HepG2 (cell line): ENCODE results near the gene LRBA.

ENCODE experiments used
- BCLAF1 ChIP-seq: fragments of 450-650 bp; IDR thresholded peaks from 2 replicates; pipeline ENCODE4 v1.6.1; 2017; ENCODE audit warnings: mild to moderate bottlenecking
- CTCF ChIP-seq: sonication (generic); formaldehyde crosslinking; IDR thresholded peaks from 2 replicates; pipeline ENCODE4 v1.5.0; 2020; ENCODE audit warnings: mild to moderate bottlenecking, missing genetic modification reagents, moderate library complexity
- MZF1 ChIP-seq: sonication (generic); formaldehyde crosslinking; IDR thresholded peaks from 2 replicates; pipeline ENCODE4 v1.8.1; 2023; ENCODE audit warnings: mild to moderate bottlenecking, missing genetic modification reagents, borderline replicate concordance
- ZNF124 ChIP-seq: sonication (generic); formaldehyde crosslinking; IDR thresholded peaks from 2 replicates; pipeline ENCODE4 v1.4.0; 2020; ENCODE audit warnings: missing genetic modification reagents
- ZNF503 ChIP-seq: sonication (generic); formaldehyde crosslinking; IDR thresholded peaks from 2 replicates; pipeline ENCODE4 v1.4.0; 2020; ENCODE audit warnings: missing genetic modification reagents

DNA sequence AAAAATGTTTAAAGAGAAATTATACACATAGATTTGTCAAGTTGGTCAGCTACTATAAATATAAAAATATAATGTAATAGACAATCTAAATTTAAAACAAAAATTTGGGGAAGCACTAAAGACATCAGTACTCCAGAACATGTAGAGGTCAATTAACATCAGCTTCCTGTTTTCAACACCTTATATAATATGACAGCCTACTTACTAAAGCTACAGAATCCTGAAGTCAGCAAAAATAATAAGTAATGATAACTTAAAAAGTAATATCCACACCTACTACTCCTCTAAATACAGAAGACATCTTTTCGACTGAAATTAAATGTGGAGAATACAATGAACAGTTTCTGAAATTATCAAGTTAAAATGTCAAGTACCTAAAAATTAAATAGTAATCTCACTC is 118.6 kb downstream of the LRBA start:
- no peak for TF ChIP-seq CTCF (CRISPR knock-in tag)
- TF ChIP-seq BCLAF1, result no peak
- no peak for TF ChIP-seq ZNF503
- TF ChIP-seq MZF1 (CRISPR knock-in tag), result no peak
- no peak for TF ChIP-seq ZNF124 (CRISPR knock-in tag)
